ENCODE data around the gene SLC16A6.
"Not testable (repeated sequence)": the region's sequence is repeated elsewhere in the genome, so short reads cannot be mapped to it uniquely, and the experiment has no call there.

DNA sequence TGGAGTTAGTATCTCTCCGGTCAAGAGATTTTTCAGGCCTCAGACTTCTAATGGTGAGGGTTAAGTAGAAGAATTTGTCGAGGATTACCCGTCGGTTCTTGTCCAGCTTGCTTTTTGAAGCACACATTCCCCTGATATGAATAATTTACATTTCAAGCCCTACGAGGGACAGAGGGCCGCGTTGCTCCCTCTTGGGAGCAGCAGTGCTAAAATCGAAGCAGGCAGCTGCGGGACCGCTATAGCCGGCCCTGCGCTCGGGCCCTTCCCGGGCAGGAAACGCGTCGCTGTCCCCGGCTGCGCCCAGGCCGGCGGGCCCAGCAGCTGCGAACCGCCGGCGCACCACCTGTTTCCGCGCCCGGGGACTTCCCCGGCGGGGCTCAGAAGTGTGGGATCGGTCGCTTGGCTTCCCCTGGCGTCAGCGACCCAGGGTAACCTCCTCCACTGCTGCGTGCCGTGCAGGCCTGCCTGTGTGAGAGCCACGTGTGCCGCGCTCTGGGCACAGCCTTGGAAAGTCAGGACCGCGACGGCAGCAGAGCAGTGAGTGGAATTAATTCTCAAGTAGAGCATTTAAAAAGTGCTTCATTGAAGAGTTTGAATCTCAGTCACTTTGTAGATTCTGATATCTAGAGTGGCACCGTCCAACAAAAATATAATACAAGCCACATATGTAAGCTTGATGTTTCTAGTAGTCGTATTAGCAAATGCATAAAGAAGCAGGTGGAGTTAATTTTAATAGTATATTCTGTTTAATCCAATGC is 31.9 kb downstream of the SLC16A6 start:
- not testable (repeated sequence) for TF ChIP-seq POLR2A, POLR2AphosphoS5, TAF1 (IDR thresholded peaks at IDR 0.05; ENCODE audit: low read depth, low read length)
